ENCODE measurements around the gene PPP2R2C. TPM values are rescaled to one million over a fixed set of nuclear protein-coding genes. Genes with fewer than 3 reads are reported as not detected.

Gene PPP2R2C
- total RNA-seq, 1 experiment from 2014 or later, result 26.7 TPM

DNA sequence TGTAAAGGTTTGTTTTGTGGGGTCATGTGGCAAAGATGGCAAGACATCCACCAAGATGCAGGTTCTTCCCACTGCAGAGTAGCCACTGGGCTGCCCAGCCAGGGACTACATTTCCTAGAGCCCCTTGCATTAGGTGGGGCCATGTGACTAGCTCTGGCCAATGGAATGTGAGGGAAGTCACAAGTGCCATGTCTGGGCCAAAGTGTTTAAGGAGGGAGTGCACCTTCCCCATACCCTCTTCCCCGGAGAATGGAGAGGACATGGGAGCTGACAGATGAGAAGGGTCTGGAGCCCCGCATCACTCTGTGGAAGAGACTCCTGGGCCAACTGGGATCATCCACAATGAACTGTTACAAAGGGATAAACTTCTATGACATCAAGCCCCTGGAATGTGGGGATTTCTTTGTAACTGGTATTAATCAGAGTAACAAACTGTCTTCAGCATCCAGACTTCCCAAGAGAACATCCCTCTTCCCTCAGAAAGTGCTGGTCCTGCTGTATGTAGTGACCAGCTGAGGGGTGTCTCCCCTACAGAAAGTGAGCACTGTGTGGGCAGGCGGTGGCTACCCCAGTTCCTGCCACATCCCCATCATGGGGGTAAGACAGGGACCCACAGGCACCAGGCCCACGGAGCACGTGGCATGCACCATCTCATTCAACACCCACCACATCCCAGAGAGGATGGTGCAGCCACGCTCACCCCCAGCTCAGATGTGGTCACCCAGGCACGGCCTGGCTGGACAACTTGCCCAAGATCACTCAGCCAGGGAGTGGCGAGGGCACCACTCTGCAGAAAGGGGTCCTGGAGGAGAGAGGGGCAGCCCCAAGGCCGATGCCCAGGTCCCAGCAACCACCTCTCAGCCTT is 10.9 kb downstream of the PPP2R2C start:
- intact Hi-C loops (cut with micrococcal nuclease; ENCODE audit: unreplicated experiment), result no loop called here
- DNase-seq (ENCODE audit: low read depth, low spot score) (no peak), ATAC-seq (peak; percentile 33; the same call in 1 of the 2 replicates)
- no peaks in the 10 kb centered on the region for H3K27me3 ChIP-seq (ENCODE audit: control insufficient read depth, insufficient read depth, low read length)
- H3K27ac ChIP-seq (ENCODE audit: low read length), result no peak overlapping the region
- CTCF ChIA-PET, result no interaction called here
- in situ Hi-C loops (cut with HindIII; ENCODE audit: low pct_unique_long_range_greater_than_20kb, low sequenced_read_pairs), result no loop called here
- H3K9me3 ChIP-seq (ENCODE audit: control insufficient read depth, insufficient read depth, low read depth, low read length), result no peaks in the 10 kb centered on the region
- H3K4me1 ChIP-seq (ENCODE audit: control insufficient read depth, insufficient read depth, low read length), result 0 out of 2 replicates have a peak, but pooled peaks cover 3% of the 10 kb centered on the region
- no peaks in the 10 kb centered on the region for H3K36me3 ChIP-seq (ENCODE audit: control insufficient read depth, insufficient read depth, low read length)
- H3K4me3 ChIP-seq (ENCODE audit: low read depth in 2 of 2, low read length in 2 of 2), result no peak overlapping the region
- TF ChIP-seq TCF7L2 (IDR thresholded peaks at IDR 0.05; ENCODE audit: low read depth, low read length), result no peak
- BruUV-seq (replicated peaks), result no TSS peak
- POLR2A ChIA-PET, result no interaction called here

DNA sequence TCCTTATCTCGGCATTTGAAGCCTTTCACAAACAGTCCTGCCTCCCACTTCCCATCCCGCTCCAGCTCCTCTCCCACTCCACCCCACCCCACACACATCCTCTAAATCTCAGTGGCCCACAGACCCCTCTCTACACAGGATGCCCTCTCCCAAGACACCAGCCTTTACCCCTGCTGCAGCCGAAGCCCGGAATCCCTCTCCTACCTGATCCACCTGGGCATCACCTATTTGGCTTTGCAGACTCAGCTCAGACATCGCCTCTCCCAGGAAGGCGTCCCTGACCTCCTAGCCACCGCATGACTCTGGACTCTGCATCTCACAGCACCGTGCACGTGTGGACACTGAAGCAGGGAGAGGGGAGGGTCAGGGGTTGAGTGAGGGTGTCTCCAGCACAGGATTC is 11.5 kb downstream of the PPP2R2C start:
- intact Hi-C loops (cut with micrococcal nuclease; ENCODE audit: unreplicated experiment), result no loop called here
- in situ Hi-C loops (cut with HindIII; ENCODE audit: low pct_unique_long_range_greater_than_20kb, low sequenced_read_pairs), result no loop called here
- Histone ChIP-seq H3K4me1 (ENCODE audit: control insufficient read depth, insufficient read depth, low read length) (0 out of 2 replicates have a peak, but pooled peaks cover 3% of the 10 kb centered on the region), H3K36me3 (ENCODE audit: control insufficient read depth, insufficient read depth, low read length) (no peaks in the 10 kb centered on the region), H3K27me3 (ENCODE audit: control insufficient read depth, insufficient read depth, low read length) (no peaks in the 10 kb centered on the region), H3K4me3 (ENCODE audit: low read depth in 2 of 2, low read length in 2 of 2) (no peak overlapping the region), H3K27ac (ENCODE audit: low read length) (no peak overlapping the region), H3K9me3 (ENCODE audit: control insufficient read depth, insufficient read depth, low read depth, low read length) (no peaks in the 10 kb centered on the region)
- ChIA-PET POLR2A (no interaction called here), CTCF (no interaction called here)
- TF ChIP-seq SIN3A (IDR thresholded peaks at IDR 0.05; ENCODE audit: borderline replicate concordance, insufficient read depth, low read depth, low read length) (no peak), TCF7L2 (IDR thresholded peaks at IDR 0.05; ENCODE audit: low read depth, low read length) (no peak), POLR2AphosphoS5 (IDR thresholded peaks at IDR 0.05; ENCODE audit: low read depth, low read length) (no peak)
- TF ChIP-seq, protein P1, sequence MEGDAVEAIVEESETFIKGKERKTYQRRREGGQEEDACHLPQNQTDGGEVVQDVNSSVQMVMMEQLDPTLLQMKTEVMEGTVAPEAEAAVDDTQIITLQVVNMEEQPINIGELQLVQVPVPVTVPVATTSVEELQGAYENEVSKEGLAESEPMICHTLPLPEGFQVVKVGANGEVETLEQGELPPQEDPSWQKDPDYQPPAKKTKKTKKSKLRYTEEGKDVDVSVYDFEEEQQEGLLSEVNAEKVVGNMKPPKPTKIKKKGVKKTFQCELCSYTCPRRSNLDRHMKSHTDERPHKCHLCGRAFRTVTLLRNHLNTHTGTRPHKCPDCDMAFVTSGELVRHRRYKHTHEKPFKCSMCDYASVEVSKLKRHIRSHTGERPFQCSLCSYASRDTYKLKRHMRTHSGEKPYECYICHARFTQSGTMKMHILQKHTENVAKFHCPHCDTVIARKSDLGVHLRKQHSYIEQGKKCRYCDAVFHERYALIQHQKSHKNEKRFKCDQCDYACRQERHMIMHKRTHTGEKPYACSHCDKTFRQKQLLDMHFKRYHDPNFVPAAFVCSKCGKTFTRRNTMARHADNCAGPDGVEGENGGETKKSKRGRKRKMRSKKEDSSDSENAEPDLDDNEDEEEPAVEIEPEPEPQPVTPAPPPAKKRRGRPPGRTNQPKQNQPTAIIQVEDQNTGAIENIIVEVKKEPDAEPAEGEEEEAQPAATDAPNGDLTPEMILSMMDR (IDR thresholded peaks at IDR 0.05), result no peak
- TF ChIP-seq, protein P2, sequence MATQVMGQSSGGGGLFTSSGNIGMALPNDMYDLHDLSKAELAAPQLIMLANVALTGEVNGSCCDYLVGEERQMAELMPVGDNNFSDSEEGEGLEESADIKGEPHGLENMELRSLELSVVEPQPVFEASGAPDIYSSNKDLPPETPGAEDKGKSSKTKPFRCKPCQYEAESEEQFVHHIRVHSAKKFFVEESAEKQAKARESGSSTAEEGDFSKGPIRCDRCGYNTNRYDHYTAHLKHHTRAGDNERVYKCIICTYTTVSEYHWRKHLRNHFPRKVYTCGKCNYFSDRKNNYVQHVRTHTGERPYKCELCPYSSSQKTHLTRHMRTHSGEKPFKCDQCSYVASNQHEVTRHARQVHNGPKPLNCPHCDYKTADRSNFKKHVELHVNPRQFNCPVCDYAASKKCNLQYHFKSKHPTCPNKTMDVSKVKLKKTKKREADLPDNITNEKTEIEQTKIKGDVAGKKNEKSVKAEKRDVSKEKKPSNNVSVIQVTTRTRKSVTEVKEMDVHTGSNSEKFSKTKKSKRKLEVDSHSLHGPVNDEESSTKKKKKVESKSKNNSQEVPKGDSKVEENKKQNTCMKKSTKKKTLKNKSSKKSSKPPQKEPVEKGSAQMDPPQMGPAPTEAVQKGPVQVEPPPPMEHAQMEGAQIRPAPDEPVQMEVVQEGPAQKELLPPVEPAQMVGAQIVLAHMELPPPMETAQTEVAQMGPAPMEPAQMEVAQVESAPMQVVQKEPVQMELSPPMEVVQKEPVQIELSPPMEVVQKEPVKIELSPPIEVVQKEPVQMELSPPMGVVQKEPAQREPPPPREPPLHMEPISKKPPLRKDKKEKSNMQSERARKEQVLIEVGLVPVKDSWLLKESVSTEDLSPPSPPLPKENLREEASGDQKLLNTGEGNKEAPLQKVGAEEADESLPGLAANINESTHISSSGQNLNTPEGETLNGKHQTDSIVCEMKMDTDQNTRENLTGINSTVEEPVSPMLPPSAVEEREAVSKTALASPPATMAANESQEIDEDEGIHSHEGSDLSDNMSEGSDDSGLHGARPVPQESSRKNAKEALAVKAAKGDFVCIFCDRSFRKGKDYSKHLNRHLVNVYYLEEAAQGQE (IDR thresholded peaks at IDR 0.05; ENCODE audit: insufficient read depth in 1 of 2, low read depth in 2 of 2, low read length in 1 of 2), result no peak
- DNase-seq (ENCODE audit: low read depth, low spot score) (no peak), ATAC-seq (no peak)
- no TSS peak for BruUV-seq (replicated peaks)

DNA sequence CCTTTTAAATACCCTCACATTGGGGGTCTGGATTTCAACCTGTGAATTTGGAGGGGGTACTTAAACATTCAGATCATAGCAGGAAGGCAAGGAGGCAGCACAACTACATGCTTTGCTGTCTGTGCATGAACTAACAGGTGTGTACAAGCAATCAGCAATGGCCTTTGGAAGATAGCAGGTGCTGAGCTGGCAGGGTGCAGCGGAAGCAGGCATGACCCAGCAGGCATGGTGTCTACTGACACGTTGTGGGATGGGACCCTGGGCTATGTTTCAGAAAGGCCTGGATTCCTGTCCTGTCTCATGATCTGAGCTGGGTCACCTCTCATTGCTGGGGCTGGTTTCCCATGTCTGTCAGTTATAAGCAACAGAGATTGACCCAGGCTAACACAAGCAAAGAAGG is 13.9 kb downstream of the PPP2R2C start:
- no peak overlapping the region for H3K27ac ChIP-seq (ENCODE audit: low read length)
- no peaks in the 10 kb centered on the region for H3K27me3 ChIP-seq (ENCODE audit: control insufficient read depth, insufficient read depth, low read length)
- no peaks in the 10 kb centered on the region for H3K36me3 ChIP-seq (ENCODE audit: control insufficient read depth, insufficient read depth, low read length)
- in situ Hi-C loops (cut with HindIII; ENCODE audit: low pct_unique_long_range_greater_than_20kb, low sequenced_read_pairs) (no loop called here), intact Hi-C loops (cut with micrococcal nuclease; ENCODE audit: unreplicated experiment) (no loop called here)
- no peaks in the 10 kb centered on the region for H3K9me3 ChIP-seq (ENCODE audit: control insufficient read depth, insufficient read depth, low read depth, low read length)
- CTCF ChIA-PET, result no interaction called here
- ATAC-seq, result no peak
- no peaks in the 10 kb centered on the region for H3K4me1 ChIP-seq (ENCODE audit: control insufficient read depth, insufficient read depth, low read length)
- DNase-seq (ENCODE audit: low read depth, low spot score), result no peak
- BruUV-seq (replicated peaks), result no TSS peak
- TF ChIP-seq SIN3A (IDR thresholded peaks at IDR 0.05; ENCODE audit: borderline replicate concordance, insufficient read depth, low read depth, low read length), result no peak
- POLR2A ChIA-PET, result no interaction called here
- no peak overlapping the region for H3K4me3 ChIP-seq (ENCODE audit: low read depth in 2 of 2, low read length in 2 of 2)
